TTC549 (cell line): ENCODE data around the gene PPIP5K2.
"Not testable (repeated sequence)": the region's sequence is repeated elsewhere in the genome, so short reads cannot be mapped to it uniquely, and the experiment has no call there.

Experiments
- FAIRE-seq: peaks from 2 replicates; lab custom pipeline; 2012; peaks lifted over from hg19 to GRCh38; lab: Jason Lieb, UNC

PPIP5K2 gene

DNA sequence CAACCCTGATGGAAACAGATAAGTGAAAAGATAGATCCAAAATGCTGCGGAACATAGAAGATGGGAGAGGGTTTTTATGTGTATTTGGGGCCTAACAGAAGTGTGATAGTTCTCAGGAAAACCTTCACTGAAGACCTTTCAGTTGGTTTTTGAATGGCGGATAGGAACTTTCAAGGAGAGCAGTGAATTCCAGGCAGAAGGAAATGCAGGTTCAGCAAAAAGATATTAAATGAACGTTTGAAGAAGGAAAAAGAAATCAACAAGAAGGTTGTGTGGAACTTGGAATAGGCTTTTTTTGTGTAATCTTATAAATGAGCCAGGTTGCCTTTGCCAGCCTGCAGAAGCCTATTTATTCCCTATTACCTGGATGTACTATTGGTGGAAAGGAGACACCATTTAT, 2.1 kb downstream of the PPIP5K2 start:
- no peak for FAIRE-seq

DNA sequence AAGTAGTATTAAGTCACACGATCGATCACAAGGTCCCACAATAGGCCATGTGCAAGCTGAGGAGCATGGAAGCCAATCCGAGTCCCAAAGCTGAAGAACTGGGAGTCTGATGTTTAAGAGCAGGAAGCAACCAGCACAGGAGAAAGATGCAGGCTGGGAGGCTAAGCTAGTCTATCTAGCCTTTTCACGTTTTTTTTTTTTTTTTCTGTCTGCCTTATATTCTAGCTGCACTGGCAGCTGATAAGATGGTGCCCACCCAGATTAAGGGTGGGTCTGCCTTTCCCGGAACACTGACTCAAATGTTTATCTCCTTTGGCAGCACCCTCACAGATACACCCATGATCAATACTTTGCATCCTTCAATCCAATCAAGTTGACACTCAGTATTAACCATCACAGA, 6.5 kb downstream of the PPIP5K2 start:
- FAIRE-seq: no peak

DNA sequence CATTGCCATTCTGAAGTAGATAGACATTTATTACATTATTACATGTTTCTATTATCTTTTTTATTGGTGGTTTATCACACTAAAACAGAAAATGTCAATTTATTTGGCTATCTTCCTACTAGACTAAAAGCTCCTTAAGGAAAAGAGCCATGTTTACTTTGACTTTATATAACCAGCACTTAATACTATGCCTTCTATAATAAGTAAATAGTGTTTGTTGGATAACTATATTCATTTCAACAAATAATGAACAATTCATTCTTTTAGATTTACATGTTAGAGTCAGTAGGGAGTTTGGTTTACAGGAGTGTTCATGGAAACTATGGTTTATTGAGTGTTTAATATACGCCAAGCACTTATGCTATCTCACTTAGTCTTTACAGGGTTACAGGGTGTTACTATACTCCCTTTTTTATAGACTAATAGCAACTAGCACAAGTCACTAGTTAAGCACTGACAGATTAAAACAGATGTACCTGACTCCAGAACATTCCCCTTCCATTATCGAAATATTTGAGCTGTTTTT, 7.3 kb downstream of the PPIP5K2 start:
- no peak for FAIRE-seq

DNA sequence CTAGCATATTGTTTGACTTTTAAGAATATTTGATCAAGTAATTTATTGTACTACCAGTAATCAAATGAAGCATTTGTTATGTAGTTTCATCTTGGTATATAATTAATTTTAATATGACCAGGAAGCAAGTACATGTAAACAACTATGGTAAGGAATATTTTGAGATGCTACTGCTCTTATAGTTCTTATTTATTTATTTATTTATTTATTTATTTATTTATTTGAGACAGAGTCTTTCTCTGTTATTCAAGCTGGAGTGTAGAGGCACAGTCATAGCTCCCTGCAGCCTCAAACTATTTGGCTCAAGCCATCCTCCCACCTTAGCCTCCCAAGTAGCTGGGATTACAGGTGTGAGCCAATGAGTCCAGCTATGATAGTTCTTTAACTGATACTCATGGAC, 8.1 kb downstream of the PPIP5K2 start:
- no peak for FAIRE-seq

DNA sequence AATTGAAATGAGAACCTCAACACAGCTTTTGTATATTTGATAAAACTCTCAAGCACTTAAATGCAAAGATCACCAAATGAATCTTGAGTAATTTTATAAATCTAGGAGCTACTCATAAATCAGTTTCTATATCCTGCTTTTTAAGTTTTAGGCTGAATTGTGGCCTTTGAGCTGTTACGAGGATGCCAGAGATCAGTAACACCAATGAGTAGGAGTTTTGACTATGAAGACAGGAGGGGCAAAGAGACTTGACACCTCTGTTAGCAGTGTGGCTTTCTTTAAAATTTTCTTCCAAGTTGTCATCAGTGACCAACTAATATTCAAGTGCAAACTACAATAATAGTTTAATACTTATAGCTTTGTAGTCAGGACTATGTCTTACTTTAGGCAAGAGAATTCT, 12.6 kb downstream of the PPIP5K2 start:
- no peak for FAIRE-seq

DNA sequence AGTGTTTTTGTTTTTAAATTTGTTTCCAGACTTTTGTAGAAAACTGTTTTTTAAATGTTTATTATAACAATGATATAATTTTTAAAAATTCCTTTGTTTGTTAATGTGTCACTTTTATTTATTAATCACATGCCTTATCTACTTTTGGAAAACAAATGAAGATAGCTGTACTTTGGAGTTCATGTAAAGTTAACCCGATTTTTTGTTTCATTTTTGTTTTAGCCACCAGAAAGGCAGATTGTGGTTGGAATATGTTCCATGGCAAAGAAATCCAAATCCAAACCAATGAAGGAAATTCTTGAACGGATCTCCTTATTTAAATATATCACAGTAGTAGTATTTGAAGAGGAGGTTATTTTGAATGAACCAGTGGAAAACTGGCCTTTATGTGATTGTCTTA, 13.1 kb downstream of the PPIP5K2 start:
- FAIRE-seq: no peak

DNA sequence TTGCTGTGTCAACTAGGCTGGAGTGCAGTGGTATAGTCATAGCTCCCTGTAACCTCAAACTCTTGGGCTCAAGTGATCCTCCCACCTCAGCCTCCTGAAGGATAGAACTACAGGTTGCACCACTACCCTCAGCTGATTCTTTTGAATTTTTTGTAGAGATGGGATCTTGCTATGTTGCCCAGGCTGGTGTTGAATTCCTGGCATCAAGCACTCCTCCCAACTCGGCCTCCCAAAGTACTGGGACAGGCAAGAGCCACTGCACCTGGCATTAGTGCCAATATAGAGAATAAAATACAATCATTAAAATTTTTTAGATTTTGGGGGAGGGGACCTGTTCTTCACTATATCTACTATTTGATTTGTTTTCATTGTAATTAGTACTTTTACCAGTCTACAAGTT, 15.4 kb downstream of the PPIP5K2 start:
- no peak for FAIRE-seq

DNA sequence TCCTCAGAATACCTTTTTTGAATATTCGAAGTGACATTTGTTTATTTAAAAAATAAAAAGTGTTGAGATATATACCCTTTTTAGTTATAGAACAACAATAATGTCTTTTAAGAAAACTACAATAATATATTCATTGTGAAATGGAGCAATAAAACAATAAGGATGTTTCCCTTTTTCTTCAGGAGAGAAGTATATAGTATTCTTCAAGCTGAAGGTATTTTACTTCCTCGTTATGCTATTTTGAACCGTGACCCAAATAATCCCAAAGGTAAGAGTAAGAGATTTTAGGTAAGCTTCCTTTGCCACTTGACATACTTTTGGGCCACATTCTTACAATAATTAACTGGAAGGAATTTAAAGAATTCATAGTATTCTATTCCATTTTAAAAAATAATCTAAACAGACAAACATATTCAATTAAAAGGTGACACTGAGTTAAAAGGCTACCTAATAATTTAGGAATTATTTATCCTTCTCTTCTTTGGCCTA, 18.1 kb downstream of the PPIP5K2 start:
- FAIRE-seq: no peak

DNA sequence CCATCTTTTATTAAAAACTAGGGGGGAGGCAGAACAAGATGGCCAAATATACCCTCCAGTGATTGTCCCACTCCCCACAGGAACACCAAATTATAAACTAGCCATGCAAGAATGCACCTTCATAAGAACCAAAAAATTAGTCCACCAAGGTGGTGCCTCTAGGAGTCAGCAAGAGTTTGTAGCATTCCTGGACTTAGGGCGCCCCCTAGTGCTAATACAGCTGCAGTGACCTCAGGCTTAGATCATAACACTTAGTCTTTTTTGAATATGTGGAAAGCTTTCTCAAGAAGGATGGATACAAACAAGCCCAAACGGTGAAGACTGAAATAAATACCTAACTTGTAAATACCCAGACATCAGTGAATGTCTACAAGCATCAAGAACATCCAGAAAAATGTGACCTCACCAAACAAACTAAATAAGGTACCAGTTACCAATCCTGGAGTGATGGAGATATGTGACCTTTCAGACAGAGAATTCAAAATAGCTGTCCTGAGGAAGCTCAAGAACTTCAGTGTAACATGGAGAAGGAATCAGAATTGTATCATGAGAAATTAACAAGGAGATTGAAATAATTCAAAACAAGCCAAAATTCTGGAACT, 19.3 kb downstream of the PPIP5K2 start:
- peak; percentile 73 for FAIRE-seq

DNA sequence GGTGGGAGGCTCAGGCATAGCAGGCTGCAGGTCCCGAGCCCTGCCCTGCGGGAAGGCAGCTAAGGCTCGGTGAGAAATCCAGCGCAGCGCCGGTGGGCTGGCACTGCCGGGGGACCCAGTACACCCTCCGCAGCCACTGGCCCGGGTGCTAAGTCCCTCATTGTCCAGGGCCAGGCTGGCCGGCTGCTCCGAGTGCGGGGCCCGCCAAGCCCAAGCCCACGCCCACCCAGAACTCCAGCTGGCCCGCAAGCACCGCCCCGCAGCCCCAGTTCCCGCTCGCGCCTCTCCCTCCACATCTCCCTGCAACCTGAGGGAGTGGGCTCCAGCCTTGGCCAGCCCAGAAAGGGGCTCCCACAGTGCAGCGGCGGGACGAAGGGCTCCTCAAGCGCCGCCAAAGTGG, 22.0 kb downstream of the PPIP5K2 start:
- FAIRE-seq: not testable (repeated sequence)

DNA sequence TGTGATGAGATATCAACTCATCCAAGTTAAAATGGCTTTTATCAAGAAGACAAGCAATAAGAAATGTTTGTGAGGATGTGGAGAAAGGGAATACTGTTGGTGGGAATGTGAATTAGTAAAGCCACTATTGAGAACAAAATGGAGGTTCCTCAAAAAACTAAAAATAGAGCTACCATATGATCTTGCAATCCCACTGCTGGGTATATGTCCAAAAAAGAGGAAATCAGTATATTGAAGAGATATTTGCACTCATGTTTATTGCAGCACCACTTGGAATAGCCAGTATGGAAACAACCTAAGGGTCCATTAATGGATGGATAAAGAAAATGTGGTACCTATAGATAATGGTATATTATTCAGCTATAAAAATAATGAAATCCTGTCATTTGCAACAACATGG, 25.1 kb downstream of the PPIP5K2 start:
- no peak for FAIRE-seq

DNA sequence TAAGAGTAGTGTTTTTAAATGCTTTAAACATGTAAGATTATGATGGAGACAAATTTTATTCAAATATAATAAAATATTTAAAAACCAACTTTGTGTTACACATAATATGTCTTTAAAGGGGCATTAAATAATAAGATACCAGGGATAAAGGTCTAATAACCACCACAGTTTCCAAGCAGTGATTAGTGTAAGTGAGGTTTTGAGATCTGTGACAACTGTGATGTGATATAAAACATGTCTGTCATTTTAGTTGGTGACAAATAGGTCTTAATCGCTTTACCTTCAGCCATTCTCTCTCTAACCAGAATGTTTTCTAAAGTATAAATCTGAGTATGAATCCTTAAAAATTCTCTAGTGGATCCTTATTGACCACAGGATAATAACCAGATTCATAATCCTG, 28.1 kb downstream of the PPIP5K2 start:
- no peak for FAIRE-seq

DNA sequence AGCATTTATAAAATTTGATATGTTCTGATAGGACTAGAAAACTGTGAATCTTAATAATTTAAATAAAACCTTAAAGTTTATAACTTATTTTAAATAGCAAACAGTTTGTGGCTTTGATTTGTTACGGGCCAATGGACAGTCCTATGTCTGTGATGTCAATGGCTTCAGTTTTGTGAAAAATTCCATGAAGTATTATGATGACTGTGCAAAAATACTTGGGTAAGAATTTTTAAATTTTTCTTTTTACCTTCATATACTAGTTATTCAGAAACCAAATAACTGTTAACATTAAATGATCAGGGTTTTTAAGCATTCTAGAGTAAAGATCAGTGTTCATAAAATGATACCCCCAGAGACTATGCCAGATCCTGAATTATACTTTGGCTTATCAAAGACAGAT, 31.1 kb downstream of the PPIP5K2 start:
- FAIRE-seq: no peak

DNA sequence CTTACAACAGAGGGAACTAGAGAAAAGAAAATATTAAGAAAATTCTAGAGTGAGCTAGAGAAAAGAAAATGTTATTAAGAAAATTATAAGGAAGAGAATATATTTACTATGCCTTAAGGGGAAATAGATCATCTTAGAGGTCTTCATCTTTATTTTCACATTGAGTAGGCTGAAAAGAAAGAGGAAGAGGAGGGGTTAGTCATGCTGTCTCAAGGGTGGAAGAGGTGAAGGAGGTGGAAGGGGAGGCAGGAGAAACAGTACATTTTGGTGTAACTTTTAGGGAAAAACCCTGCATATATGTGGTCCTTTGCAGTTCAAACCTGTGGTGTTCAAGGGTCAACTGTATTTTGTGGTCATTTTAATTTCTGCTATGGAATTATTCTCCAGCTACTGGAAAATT, 46.6 kb downstream of the PPIP5K2 start:
- FAIRE-seq: no peak

DNA sequence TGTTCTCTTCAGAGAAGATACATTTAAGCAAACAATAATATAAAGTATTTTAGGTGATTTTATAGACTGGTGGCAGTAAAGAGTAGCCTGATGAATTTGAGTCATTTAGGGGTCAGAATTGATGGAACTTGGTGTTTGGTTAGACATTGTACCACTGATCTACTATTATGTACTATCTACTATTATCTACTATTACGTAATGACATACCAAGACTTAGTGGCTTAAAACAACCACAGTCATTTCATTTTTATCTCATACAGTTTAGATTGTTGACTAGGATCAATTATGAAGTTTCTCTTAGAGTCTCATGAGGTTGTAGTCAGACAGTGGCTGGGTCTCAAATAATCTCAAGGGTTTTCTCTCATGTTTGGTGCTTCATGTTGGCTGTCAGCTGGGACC, 54.0 kb downstream of the PPIP5K2 start:
- no peak for FAIRE-seq

DNA sequence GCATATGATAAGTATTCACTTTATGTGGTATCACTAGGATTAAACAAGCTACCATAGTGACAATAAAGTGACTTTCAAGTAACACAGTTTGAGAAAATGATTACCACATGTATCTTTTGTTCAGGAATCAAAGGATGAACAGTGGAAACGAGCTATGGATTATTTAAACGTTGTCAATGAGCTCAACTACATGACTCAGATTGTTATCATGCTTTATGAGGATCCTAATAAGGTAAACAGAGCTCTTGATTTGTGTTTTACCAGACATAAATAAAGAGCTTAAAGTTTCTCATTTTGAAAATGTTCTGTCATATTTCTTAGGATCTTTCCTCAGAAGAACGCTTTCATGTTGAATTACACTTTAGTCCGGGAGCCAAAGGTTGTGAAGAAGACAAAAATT, 57.4 kb downstream of the PPIP5K2 start:
- no peak for FAIRE-seq

DNA sequence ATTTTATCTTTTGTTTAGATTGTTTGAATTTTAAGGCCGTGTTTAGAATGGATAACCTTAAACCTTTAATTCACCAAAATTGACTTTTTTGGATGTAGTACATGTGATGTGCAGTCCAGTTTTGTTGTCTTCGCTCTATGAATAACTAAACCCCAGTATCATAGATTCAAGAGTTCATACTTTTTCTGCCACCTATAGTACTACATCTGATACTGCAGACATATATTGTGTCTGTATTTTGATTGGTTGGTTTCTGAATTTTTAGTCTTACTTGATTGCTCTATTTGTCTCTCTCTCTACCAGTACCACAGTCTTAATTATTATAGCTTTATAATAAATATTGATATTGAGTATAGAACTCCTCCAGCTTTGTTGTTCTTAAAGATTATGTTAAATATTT, 58.1 kb downstream of the PPIP5K2 start:
- FAIRE-seq: no peak

DNA sequence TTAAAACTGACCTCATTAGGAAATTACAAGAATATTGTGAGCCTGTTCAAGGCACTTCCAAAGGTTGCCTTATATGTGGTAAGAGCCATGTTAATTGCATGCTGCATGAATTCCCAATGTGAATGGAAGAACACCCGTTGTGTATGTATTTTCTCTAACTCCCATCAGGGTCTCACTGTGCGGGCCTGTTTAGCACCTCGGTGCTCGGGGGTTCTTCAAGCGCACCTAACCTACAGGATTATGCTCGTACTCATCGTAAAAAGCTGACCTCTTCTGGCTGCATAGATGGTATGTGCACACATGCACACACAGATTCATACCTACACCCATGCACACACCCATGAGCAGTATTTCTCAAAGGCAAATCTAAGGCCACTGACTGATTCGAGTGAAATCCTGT, 66.1 kb downstream of the PPIP5K2 start:
- no peak for FAIRE-seq

DNA sequence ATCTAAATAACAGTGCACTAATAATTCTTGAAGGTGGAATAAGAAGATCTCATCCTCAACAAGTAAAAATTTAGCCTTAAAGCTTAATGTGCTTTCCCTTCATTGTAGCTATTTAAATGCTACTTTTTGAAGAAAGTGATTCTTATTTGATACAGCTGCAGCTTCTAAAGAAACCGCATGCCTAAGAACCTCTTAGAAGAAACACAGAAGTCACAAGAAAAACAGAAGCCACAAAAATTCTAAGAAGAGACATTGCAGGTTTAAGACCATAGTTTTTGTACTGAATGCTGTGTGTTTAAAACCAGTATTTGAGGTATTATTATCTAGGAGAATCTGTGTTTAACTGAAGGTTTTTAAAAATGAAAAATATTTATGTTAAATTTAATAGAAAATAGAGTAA, 68.3 kb downstream of the PPIP5K2 start:
- no peak for FAIRE-seq

DNA sequence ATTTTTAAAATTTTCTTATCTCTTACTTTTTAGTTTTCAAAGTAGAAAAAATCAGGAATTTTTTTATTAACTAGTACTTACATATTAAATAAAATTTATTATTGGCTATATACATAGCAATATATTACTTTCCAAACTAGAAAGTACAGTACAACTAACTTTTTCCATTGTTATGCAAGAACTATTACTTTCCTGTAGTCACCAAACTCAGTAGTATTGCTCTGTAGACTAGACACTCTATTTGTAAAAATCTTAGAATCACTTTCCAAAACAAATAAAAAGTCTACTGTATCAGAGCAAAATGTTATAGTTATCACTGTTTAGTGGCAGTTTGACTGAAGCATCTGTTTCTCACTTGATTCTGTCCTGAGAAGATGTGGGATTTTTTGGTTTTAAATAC, 83.1 kb downstream of the PPIP5K2 start:
- FAIRE-seq: peak; percentile 11

DNA sequence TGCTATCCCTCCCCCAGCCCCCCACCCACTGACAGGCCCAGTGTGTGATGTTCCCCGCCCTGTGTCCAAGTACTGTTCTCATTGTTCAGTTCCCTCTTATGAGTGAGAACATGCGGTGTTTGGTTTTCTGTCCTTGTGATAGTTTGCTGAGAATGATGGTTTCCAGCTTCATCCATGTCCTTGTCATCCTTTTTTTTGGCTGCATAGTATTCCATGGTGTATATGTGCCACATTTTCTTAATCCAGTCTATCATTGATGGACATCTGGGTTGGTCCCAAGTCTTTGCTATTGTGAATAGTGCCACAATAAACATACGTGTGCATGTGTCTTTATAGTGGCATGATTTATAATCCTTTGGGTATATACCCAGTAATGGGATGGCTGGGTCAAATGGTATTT, 84.9 kb downstream of the PPIP5K2 start:
- not testable (repeated sequence) for FAIRE-seq

DNA sequence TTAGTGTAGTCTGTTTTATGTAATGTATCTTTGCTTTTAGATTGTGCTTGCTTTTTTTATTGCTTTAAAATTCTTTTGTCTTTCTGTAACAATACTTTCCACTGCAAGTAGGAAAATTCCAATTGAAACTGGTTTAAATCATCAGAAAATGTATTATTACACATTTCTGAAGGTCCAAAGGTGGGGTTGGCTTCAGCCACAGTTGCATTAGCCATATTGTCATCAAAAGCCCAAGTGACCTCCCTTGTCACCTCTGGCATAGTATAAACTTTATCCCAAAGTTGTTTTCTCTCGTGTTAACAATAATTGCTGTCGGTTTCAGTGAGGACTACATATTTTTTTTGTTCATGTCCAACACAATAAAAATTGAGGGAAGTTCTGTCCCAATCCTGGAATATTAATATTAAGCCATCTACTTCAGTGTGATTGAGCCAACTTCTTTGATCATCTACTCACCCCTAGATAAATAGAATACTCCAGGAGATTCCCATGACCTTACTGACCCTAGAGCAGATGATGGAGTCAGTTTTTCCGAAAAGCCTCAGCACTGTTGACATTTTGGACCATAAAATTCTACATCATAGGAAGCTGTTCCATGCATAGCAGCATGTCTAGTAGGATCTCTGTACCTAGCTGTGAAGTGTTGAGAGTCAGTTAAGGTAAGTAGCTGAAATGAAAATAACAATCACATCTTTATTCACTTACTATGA, 86.0 kb downstream of the PPIP5K2 start:
- no peak for FAIRE-seq

DNA sequence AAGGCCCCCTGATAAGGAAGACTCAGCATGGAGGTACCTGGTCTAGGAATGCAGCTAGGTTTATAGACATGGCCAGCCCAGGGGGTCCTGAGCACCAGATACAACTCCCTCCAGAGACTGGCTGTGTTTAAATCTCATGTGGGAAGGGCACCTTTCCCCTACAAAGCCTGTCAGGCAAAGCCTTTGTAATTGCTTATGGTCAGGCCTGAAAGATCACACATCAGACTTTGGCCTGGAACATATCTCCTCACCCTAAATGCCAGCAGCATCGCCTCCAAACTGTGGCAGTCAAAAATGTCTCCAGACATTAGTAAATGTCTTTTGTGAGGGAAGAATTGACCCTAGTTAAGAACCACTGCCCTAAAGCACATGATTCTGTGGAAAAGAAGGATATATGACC, 86.9 kb downstream of the PPIP5K2 start:
- no peak for FAIRE-seq

DNA sequence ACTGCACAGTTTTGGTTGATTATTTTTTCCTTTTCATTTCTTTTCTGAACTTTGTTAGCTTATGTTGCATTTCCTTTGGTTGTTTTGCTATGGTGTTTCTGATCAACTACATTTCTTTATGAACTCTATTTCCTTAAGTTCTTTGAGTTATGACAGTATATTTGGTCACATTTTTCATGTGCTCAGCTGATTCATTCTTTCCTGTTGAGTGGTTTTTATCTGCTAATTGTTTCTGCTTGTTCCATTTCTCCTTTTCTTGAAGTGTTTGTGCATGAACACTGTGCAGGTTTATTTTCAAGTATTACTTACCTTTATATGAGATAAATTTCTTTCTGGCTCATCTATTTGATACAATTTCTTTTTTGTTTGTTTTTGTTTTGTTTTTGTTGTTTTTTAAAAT, 87.6 kb downstream of the PPIP5K2 start:
- no peak for FAIRE-seq
